Bronchial epithelial cell (primary cell): ENCODE data around the gene PCNX2. TPM values are rescaled to one million over a fixed set of nuclear protein-coding genes. Genes with fewer than 3 reads are reported as not detected.
"Not testable (repeated sequence)": the region's sequence is repeated elsewhere in the genome, so short reads cannot be mapped to it uniquely, and the experiment has no call there.

Experiments used
- DNase-seq: peaks from one replicate; pipeline ENCODE4 v3.0.0-alpha.2; 2010; ENCODE audit warnings: low read depth
- FAIRE-seq: peaks from 2 replicates; lab custom pipeline; 2011; peaks lifted over from hg19 to GRCh38; lab: Jason Lieb, UNC
- H3K27me3 ChIP-seq: 2 replicates; pipeline ENCODE4 v1.5.1; 2011; ENCODE audit warnings: low read length; ENCODE audit not compliant: control insufficient read depth, insufficient read depth
- H3K36me3 ChIP-seq: 2 replicates; pipeline ENCODE4 v1.5.1; 2011; ENCODE audit warnings: low read length; ENCODE audit not compliant: control insufficient read depth, insufficient read depth
- H3K4me3 ChIP-seq: 2 replicates; pipeline ENCODE4 v1.5.1; 2011; ENCODE audit warnings: mild to moderate bottlenecking, low read depth, low read length, control low read depth
- CTCF ChIP-seq: IDR thresholded peaks from 2 replicates; pipeline ENCODE4 v1.5.1; 2011; ENCODE audit warnings: mild to moderate bottlenecking, moderate library complexity, low read length, control low read depth, inconsistent platforms; ENCODE audit not compliant: insufficient read depth, severe bottlenecking
- total RNA-seq: library from RNA; depleted of rRNA; stranded (reverse); fragments of >200 nt; gene quantifications from 2 replicates; pipeline ENCODE4 v1.2.1, GENCODE V29; 2014

Gene PCNX2
- total RNA-seq, 1 donor from 2014 or later: 30.3 TPM

DNA sequence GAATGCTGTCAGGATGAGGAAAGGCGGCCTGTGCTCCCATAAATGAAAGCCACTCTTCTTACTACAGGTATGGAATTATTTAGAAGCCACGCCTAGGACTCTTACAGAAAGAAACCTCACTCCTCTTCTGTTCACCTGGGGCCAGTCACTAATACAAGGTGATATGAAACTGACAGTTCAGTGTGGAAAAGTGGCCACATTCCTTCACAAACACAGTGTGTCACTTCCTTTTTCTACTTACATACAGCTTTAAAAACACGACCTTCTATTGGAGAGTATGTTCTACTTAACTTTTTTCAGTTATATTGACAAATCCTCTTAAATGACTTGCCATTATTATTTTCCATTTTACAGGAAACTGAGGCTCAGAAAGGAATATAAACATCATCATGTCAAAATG is 163.1 kb downstream of the PCNX2 start:
- H3K27me3 ChIP-seq: no peaks in the 10 kb centered on the region
- H3K36me3 ChIP-seq: peaks cover 4% of the 10 kb centered on the region

GRCh38 chr1:233129031-233129430 is 166.5 kb downstream of the PCNX2 start:
- DNase-seq, H3K27me3 ChIP-seq, H3K4me3 ChIP-seq, FAIRE-seq, H3K36me3 ChIP-seq: not testable (repeated sequence)

More for the DNA sequence above, 163.1 kb downstream of the PCNX2 start:
- TF ChIP-seq CTCF: no peak
- FAIRE-seq: no peak
- H3K4me3 ChIP-seq: no peak overlapping the region
- peak; percentile 16 for DNase-seq

GRCh38 chr1:233127157-233127556 is 168.4 kb downstream of the PCNX2 start:
- FAIRE-seq (no peak), DNase-seq (peak; percentile 33)
- Histone ChIP-seq H3K4me3 (no peak overlapping the region), H3K27me3 (no peaks in the 10 kb centered on the region), H3K36me3 (peaks cover 3% of the 10 kb centered on the region)
- no peak for TF ChIP-seq CTCF

GRCh38 chr1:233122779-233123178 is 172.7 kb downstream of the PCNX2 start:
- Histone ChIP-seq H3K4me3 (no peak overlapping the region), H3K36me3 (peaks cover 1% of the 10 kb centered on the region), H3K27me3 (no peaks in the 10 kb centered on the region)
- no peak for TF ChIP-seq CTCF
- DNase-seq (no peak), FAIRE-seq (no peak)

- no peak for FAIRE-seq
These were observed 173.5 kb downstream of the PCNX2 start for GRCh38 chr1:233121947-233122559.

DNA sequence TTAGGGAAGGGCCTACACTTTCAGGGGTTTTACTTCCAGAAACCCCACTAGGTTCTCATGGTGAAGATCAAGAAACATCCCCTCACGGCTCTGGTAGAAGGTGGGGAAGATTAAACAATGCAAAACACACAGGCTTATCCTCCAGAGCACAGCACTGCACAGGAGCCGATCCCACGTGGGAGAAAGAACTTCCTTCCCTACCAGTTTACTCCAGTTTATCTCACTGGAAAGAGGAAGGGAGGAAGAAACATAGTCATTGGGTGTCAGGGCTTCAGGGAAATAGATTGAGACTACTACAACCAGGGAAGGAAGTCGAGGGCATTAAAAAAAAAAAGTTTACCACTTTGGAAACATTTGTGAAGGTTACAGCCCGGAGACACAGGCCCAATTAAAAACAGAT is 180.7 kb downstream of the PCNX2 start:
- TF ChIP-seq CTCF: no peak
- DNase-seq (no peak), FAIRE-seq (no peak)
- Histone ChIP-seq H3K4me3 (no peak overlapping the region), H3K27me3 (no peaks in the 10 kb centered on the region), H3K36me3 (no peaks in the 10 kb centered on the region)

More at GRCh38 chr1:233121947-233122559, 173.5 kb downstream of the PCNX2 start:
- Histone ChIP-seq H3K4me3 (no peak overlapping the region), H3K27me3 (no peaks in the 10 kb centered on the region), H3K36me3 (peaks cover 1% of the 10 kb centered on the region)
- no peak for DNase-seq
- TF ChIP-seq CTCF: no peak
